ENCODE data around the gene EDN1. TPM values are rescaled to one million over a fixed set of nuclear protein-coding genes. Genes with fewer than 3 reads are reported as not detected.

EDN1 gene
- 0.88 and 1.4 TPM in 2 replicates for total RNA-seq

DNA sequence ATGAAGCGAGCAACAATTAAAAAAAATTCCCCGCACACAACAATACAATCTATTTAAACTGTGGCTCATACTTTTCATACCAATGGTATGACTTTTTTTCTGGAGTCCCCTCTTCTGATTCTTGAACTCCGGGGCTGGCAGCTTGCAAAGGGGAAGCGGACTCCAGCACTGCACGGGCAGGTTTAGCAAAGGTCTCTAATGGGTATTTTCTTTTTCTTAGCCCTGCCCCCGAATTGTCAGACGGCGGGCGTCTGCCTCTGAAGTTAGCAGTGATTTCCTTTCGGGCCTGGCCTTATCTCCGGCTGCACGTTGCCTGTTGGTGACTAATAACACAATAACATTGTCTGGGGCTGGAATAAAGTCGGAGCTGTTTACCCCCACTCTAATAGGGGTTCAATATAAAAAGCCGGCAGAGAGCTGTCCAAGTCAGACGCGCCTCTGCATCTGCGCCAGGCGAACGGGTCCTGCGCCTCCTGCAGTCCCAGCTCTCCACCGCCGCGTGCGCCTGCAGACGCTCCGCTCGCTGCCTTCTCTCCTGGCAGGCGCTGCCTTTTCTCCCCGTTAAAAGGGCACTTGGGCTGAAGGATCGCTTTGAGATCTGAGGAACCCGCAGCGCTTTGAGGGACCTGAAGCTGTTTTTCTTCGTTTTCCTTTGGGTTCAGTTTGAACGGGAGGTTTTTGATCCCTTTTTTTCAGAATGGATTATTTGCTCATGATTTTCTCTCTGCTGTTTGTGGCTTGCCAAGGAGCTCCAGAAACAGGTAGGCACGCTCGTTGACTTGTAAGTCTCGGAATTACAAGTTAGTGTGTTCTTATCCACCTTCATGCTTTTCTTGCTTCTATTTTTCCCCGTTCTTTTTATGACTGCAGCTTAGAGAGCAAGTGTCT lies at the start of gene EDN1:
TSS of gene EDN1 (plus strand) at position 429 of the 888 bp plus-strand sequence. CDS start at position 698, 269 bp downstream.
- H3K27me3 ChIP-seq (ENCODE audit: insufficient read depth, low read length), result no peaks in the 10 kb centered on the region
- no peaks in the 10 kb centered on the region for H3K9me3 ChIP-seq (ENCODE audit: low read depth, low read length)
- peaks cover 30% of the 10 kb centered on the region for H3K4me1 ChIP-seq (ENCODE audit: insufficient read depth, low read length)
- peak within 1 kb of the TSS; percentile 96 for H2AFZ ChIP-seq (ENCODE audit: low read length)
- DNase-seq (ENCODE audit: insufficient read length, low spot score, missing footprints), result peak; percentile 93
- peak within 1 kb of the TSS; percentile 91 for H3K4me2 ChIP-seq (ENCODE audit: insufficient read depth, low read length)
- H3K27ac ChIP-seq (ENCODE audit: low read depth, low read length), result peak within 1 kb of the TSS; percentile 82
- H3K36me3 ChIP-seq (ENCODE audit: insufficient read depth, low read length), result no peaks in the 10 kb centered on the region
- peak within 1 kb of the TSS; percentile 79 for H3K4me3 ChIP-seq (ENCODE audit: insufficient read depth, low read length)
- H4K20me1 ChIP-seq (ENCODE audit: insufficient read depth, low read length), result no peaks in the 10 kb centered on the region
- TF ChIP-seq, protein P1, sequence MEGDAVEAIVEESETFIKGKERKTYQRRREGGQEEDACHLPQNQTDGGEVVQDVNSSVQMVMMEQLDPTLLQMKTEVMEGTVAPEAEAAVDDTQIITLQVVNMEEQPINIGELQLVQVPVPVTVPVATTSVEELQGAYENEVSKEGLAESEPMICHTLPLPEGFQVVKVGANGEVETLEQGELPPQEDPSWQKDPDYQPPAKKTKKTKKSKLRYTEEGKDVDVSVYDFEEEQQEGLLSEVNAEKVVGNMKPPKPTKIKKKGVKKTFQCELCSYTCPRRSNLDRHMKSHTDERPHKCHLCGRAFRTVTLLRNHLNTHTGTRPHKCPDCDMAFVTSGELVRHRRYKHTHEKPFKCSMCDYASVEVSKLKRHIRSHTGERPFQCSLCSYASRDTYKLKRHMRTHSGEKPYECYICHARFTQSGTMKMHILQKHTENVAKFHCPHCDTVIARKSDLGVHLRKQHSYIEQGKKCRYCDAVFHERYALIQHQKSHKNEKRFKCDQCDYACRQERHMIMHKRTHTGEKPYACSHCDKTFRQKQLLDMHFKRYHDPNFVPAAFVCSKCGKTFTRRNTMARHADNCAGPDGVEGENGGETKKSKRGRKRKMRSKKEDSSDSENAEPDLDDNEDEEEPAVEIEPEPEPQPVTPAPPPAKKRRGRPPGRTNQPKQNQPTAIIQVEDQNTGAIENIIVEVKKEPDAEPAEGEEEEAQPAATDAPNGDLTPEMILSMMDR (IDR thresholded peaks at IDR 0.05; ENCODE audit: extremely low read depth, low read depth, low read length), result peak; percentile 39
- H3K79me2 ChIP-seq (ENCODE audit: insufficient read depth, low read length), result peaks cover 11% of the 10 kb centered on the region

DNA sequence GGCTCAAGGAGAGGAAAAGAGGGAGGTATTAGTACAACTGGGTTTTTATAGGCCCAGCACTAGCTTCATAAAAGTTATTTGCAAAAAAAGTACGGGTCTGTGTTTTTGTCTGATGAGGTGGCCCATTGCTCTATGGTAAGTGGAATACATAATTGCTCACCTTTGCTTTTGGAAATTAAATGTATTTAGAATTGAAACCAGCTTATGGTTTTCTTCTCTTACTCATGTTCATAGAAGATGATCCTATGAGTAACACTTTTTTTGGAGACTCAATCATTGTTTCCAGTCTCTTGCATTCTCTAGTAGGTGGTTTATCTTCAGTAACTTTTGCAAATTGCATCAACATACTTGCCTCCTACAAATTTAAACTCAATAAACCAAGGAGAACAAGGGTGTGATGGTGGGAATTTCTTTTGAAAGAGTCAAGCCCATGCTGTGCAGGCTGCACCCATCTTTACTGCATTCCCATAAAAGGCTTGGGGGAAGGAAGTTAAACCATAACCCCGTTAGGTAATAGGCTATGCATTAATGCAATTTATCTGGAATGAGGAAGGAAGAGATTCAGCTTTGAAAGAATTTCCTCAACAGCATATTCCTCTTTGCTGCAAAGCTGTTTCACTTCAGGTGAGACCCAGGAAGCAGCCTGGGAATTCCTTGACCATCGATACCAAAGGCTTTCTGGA lies 48.5 kb upstream of the EDN1 start:
- H2AFZ ChIP-seq (ENCODE audit: low read length), result no peak overlapping the region
- H3K4me1 ChIP-seq (ENCODE audit: insufficient read depth, low read length), result peaks cover 3% of the 10 kb centered on the region
- H3K36me3 ChIP-seq (ENCODE audit: insufficient read depth, low read length), result no peaks in the 10 kb centered on the region
- H3K27me3 ChIP-seq (ENCODE audit: insufficient read depth, low read length), result no peaks in the 10 kb centered on the region
- H3K9me3 ChIP-seq (ENCODE audit: low read depth, low read length), result no peaks in the 10 kb centered on the region
- no peak overlapping the region for H3K4me3 ChIP-seq (ENCODE audit: insufficient read depth, low read length)
- no peak overlapping the region for H3K4me2 ChIP-seq (ENCODE audit: insufficient read depth, low read length)
- TF ChIP-seq, protein P1 (IDR thresholded peaks at IDR 0.05; ENCODE audit: extremely low read depth, low read depth, low read length), result no peak
- DNase-seq (ENCODE audit: insufficient read length, low spot score, missing footprints), result no peak
- no peaks in the 10 kb centered on the region for H3K79me2 ChIP-seq (ENCODE audit: insufficient read depth, low read length)
- no peaks in the 10 kb centered on the region for H4K20me1 ChIP-seq (ENCODE audit: insufficient read depth, low read length)
- H3K27ac ChIP-seq (ENCODE audit: low read depth, low read length), result no peak overlapping the region

GRCh38 chr6:12243169-12243568 lies 47.0 kb upstream of the EDN1 start:
- TF ChIP-seq, protein P1 (IDR thresholded peaks at IDR 0.05; ENCODE audit: extremely low read depth, low read depth, low read length), result no peak
- Histone ChIP-seq H3K4me3 (ENCODE audit: insufficient read depth, low read length) (no peak overlapping the region), H4K20me1 (ENCODE audit: insufficient read depth, low read length) (no peaks in the 10 kb centered on the region), H2AFZ (ENCODE audit: low read length) (no peak overlapping the region), H3K9me3 (ENCODE audit: low read depth, low read length) (no peaks in the 10 kb centered on the region), H3K27me3 (ENCODE audit: insufficient read depth, low read length) (no peaks in the 10 kb centered on the region), H3K79me2 (ENCODE audit: insufficient read depth, low read length) (no peaks in the 10 kb centered on the region), H3K4me1 (ENCODE audit: insufficient read depth, low read length) (peaks cover 3% of the 10 kb centered on the region), H3K4me2 (ENCODE audit: insufficient read depth, low read length) (no peak overlapping the region), H3K36me3 (ENCODE audit: insufficient read depth, low read length) (no peaks in the 10 kb centered on the region), H3K27ac (ENCODE audit: low read depth, low read length) (no peak overlapping the region)
- no peak for DNase-seq (ENCODE audit: insufficient read length, low spot score, missing footprints)

GRCh38 chr6:12245360-12245759 lies 44.8 kb upstream of the EDN1 start:
- no peak overlapping the region for H3K4me2 ChIP-seq (ENCODE audit: insufficient read depth, low read length)
- DNase-seq (ENCODE audit: insufficient read length, low spot score, missing footprints), result no peak
- TF ChIP-seq, protein P1 (IDR thresholded peaks at IDR 0.05; ENCODE audit: extremely low read depth, low read depth, low read length), result no peak

More at GRCh38 chr6:12245360-12245759, 44.8 kb upstream of the EDN1 start:
- no peak overlapping the region for H3K27ac ChIP-seq (ENCODE audit: low read depth, low read length)
- no peaks in the 10 kb centered on the region for H4K20me1 ChIP-seq (ENCODE audit: insufficient read depth, low read length)
- H3K4me3 ChIP-seq (ENCODE audit: insufficient read depth, low read length), result no peak overlapping the region
- H2AFZ ChIP-seq (ENCODE audit: low read length), result peak overlapping the region; percentile 33
- H3K79me2 ChIP-seq (ENCODE audit: insufficient read depth, low read length), result no peaks in the 10 kb centered on the region
- no peaks in the 10 kb centered on the region for H3K27me3 ChIP-seq (ENCODE audit: insufficient read depth, low read length)
- H3K4me1 ChIP-seq (ENCODE audit: insufficient read depth, low read length), result peaks cover 3% of the 10 kb centered on the region
- no peaks in the 10 kb centered on the region for H3K9me3 ChIP-seq (ENCODE audit: low read depth, low read length)
- H3K36me3 ChIP-seq (ENCODE audit: insufficient read depth, low read length), result no peaks in the 10 kb centered on the region
